ENCODE results near the gene AMPD1. TPM values are rescaled to one million over a fixed set of nuclear protein-coding genes. Genes with fewer than 3 reads are reported as not detected.

Gene AMPD1
- total RNA-seq, 2 donors from 2014 or later, result 0.41 TPM; not detected in 1

DNA sequence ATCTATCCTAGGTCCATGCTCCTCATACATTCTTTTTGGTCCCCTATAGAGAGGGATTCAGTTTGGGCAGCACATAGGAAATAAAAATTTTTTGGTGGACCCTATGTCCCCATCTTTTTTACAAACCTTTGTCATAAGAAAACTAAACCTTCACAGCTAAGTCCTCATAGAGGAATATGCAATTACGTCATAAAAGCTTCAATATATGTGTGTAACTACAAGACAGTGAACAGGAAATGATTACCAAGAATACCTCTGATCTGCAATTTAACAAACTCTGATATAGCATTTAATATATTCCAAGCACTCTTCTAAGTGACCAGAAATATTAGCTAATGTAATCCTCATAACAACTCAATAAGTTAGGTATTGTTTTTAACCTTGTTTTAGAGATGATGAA is 19.2 kb downstream of the AMPD1 start:
- no peak for DNase-seq (ENCODE audit: low spot score)

DNA sequence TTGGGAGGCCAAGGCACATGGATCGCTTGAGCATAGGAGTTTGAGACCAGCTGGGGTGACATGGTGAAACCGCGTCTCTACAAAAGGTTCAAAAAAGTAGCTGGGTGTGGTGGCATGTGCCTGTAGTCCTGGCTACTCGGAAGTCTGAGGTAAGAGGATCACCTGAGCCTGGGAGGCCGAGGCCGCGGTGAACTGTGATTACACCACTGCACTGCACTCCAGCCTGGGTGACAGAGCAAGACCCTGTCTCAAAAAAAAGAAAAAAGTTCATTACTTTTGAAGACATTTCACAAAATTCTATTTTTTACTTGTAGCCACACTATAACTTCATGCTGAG is 23.4 kb downstream of the AMPD1 start:
- ATAC-seq (ENCODE audit: insufficient number of reproducible peaks, low FRiP score, low read depth) (no peak), DNase-seq (ENCODE audit: low spot score) (no peak)
- Histone ChIP-seq H3K9me3 (no peaks in the 10 kb centered on the region), H3K4me3 (no peak overlapping the region), H3K27me3 (replicated peaks; ENCODE audit: insufficient read depth) (no peaks in the 10 kb centered on the region), H3K36me3 (no peaks in the 10 kb centered on the region), H3K4me1 (ENCODE audit: control insufficient read depth in 1 of 2, low read depth in 2 of 2) (no peaks in the 10 kb centered on the region), H3K27ac (no peak overlapping the region)
- TF ChIP-seq, protein P1, sequence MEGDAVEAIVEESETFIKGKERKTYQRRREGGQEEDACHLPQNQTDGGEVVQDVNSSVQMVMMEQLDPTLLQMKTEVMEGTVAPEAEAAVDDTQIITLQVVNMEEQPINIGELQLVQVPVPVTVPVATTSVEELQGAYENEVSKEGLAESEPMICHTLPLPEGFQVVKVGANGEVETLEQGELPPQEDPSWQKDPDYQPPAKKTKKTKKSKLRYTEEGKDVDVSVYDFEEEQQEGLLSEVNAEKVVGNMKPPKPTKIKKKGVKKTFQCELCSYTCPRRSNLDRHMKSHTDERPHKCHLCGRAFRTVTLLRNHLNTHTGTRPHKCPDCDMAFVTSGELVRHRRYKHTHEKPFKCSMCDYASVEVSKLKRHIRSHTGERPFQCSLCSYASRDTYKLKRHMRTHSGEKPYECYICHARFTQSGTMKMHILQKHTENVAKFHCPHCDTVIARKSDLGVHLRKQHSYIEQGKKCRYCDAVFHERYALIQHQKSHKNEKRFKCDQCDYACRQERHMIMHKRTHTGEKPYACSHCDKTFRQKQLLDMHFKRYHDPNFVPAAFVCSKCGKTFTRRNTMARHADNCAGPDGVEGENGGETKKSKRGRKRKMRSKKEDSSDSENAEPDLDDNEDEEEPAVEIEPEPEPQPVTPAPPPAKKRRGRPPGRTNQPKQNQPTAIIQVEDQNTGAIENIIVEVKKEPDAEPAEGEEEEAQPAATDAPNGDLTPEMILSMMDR (IDR thresholded peaks at IDR 0.05), result no peak

More for the DNA sequence above, 19.2 kb downstream of the AMPD1 start:
- Histone ChIP-seq H3K27me3 (replicated peaks; ENCODE audit: insufficient read depth) (no peaks in the 10 kb centered on the region), H3K9me3 (no peaks in the 10 kb centered on the region), H3K4me3 (no peak overlapping the region), H3K36me3 (no peaks in the 10 kb centered on the region), H3K27ac (no peak overlapping the region), H3K4me1 (ENCODE audit: control insufficient read depth in 1 of 2, low read depth in 2 of 2) (no peaks in the 10 kb centered on the region)
- ATAC-seq (ENCODE audit: insufficient number of reproducible peaks, low FRiP score, low read depth), result no peak
- TF ChIP-seq, protein P1 (IDR thresholded peaks at IDR 0.05), result no peak

DNA sequence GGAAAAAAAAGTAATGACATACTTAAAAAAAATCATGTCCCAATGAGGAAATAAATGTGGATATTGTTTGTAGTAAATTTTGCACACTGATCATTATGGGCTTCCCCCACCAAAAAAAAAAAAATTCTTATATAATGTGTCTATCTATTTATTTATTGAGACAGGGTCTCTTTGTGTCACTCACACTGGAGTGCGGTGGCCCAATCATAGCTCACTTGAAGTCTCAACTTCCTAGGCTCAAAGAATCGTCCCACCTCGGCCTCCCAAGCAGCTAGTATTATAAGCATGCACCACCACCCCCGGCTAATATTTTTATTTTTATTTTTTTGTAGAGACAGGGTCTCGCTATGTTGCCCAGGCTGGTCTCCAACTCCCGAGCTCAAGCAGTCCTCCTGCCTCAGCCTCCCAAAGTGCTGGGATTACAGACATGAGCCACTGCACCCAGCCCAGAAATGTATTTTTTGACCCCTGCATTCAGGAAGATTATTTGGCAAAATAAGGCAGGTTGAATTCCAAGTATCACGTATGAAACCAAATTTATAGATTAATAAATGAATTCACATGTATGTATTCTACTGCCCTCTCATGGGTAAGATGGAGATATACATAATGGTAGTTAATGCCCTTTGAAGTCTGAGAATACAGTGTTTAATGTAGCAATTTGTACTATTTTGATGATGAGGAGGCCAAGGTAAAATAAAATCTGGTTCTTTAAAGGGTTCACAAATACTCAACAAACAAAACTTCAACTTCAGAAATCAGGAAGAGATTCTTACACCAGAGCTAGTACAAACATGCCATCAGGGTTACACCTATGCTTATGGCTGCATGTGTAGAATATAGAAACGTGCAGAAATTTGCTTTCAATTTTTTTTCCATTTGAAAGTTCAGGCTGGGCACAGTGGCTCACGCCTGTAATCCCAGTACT is 24.1 kb downstream of the AMPD1 start:
- H3K4me3 ChIP-seq, result peak overlapping the region; percentile 83
- H3K27me3 ChIP-seq (replicated peaks; ENCODE audit: insufficient read depth), result no peaks in the 10 kb centered on the region
- no peaks in the 10 kb centered on the region for H3K4me1 ChIP-seq (ENCODE audit: control insufficient read depth in 1 of 2, low read depth in 2 of 2)
- TF ChIP-seq, protein P1 (IDR thresholded peaks at IDR 0.05), result no peak
- no peaks in the 10 kb centered on the region for H3K9me3 ChIP-seq
- H3K36me3 ChIP-seq, result no peaks in the 10 kb centered on the region
- no peak for DNase-seq (ENCODE audit: low spot score)
- no peak for ATAC-seq (ENCODE audit: insufficient number of reproducible peaks, low FRiP score, low read depth)
- no peak overlapping the region for H3K27ac ChIP-seq

DNA sequence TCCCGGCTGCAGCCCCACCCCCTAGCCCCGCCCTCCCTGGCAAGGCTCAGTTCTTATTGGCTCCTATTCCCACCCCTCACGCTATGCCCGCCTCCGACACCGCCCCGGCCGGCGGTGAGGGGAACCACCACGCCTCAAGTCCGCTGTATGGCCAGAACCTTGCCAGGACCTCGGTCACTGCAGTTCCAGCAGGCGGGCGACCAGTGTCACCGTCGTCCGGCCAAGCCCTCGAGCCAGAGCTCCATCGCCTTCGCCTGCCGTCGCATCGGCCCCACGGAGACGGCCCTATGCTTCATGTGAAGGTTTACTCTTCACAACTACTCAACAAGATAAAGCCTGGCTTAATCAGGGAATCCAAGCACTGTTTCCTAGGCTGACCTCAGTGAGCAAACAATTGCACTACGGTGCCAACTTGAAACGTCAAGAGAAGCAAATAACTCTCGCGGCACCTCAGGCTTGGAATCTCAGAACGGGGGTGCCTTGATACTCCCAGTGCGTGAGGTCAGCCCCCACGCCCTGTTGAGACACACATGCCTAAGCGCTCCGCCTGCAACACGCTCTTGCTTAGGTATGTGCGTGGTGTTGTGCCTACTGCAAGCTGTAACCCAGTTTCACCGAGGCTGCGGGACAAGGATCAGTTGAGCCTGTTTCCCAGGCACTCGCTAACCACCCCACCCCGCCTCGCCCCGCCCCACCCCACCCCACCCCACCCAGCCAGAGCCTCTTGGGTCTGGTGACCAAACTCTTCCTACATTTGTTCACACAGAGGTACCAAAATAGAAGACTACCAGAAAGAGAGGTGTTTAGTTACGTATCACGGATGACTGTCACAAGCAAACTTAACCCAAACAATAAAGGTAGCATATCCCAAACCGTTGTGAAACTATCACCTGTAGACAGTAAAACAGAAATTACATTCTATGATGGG is 25.0 kb downstream of the AMPD1 start:
- Histone ChIP-seq H3K36me3 (no peaks in the 10 kb centered on the region), H3K27me3 (replicated peaks; ENCODE audit: insufficient read depth) (no peaks in the 10 kb centered on the region), H3K27ac (peak overlapping the region; percentile 46 to 80), H3K4me3 (peak overlapping the region; percentile 83), H3K9me3 (no peaks in the 10 kb centered on the region), H3K4me1 (ENCODE audit: control insufficient read depth in 1 of 2, low read depth in 2 of 2) (no peaks in the 10 kb centered on the region)
- ATAC-seq (ENCODE audit: insufficient number of reproducible peaks, low FRiP score, low read depth), result peak; percentile 93
- TF ChIP-seq, protein P1 (IDR thresholded peaks at IDR 0.05), result peak; percentile 42
- DNase-seq (ENCODE audit: low spot score), result peak; percentile 80

- Histone ChIP-seq H3K4me3 (peak within 1 kb of the TSS; percentile 83), H3K27me3 (replicated peaks; ENCODE audit: insufficient read depth) (no peaks in the 10 kb centered on the region), H3K27ac (peak within 1 kb of the TSS; percentile 46 to 80), H3K9me3 (no peaks in the 10 kb centered on the region), H3K36me3 (no peaks in the 10 kb centered on the region), H3K4me1 (ENCODE audit: control insufficient read depth in 1 of 2, low read depth in 2 of 2) (no peaks in the 10 kb centered on the region)
- no peak for DNase-seq (ENCODE audit: low spot score)
- TF ChIP-seq, protein P1 (IDR thresholded peaks at IDR 0.05), result no peak
- peak; percentile 33 for ATAC-seq (ENCODE audit: insufficient number of reproducible peaks, low FRiP score, low read depth)
These were observed 25.7 kb downstream of the AMPD1 start, which contains the start of gene DENND2C for GRCh38 chr1:114669562-114670082. Gene DENND2C (minus strand): TSS chr1:114670049. CDS start chr1:114625984, 44,065 bp downstream.
